Natural killer cell (primary cell): Measurements from ENCODE around the gene BCL2L2. TPM values are rescaled to one million over a fixed set of nuclear protein-coding genes. Genes with fewer than 3 reads are reported as not detected.

Experiments used
- ATAC-seq, 3 donors: fragments of 150-1000 bp in 2 of 3; fragments of 200-7000 bp in 1 of 3; cut with Tn5 transposase; 1 replicate in 1 of 3; 2 replicates in 2 of 3; pipeline ENCODE4 v1.10.0; 2021; ENCODE audit warnings: mild to moderate bottlenecking in 2 of 3, moderate library complexity in 2 of 3
- DNase-seq, 2 donors: peaks; one replicate each; pipeline versions ENCODE4 v3.0.0 to v3.0.0-alpha.2; 2013 to 2021; ENCODE audit warnings: mixed read lengths in 1 of 2
- H3K27ac ChIP-seq: one replicate; pipeline ENCODE4 v1.5.1; 2013; ENCODE audit warnings: mild to moderate bottlenecking, low read length
- H3K27me3 ChIP-seq: one replicate; pipeline ENCODE4 v1.6.1; 2013; ENCODE audit warnings: low read length; ENCODE audit not compliant: control insufficient read depth, insufficient read depth
- H3K36me3 ChIP-seq: one replicate; pipeline ENCODE4 v1.6.1; 2013; ENCODE audit warnings: low read length; ENCODE audit not compliant: control insufficient read depth, insufficient read depth
- H3K4me1 ChIP-seq: one replicate; pipeline ENCODE4 v1.6.1; 2013; ENCODE audit warnings: low read length; ENCODE audit not compliant: control insufficient read depth, insufficient read depth
- H3K4me3 ChIP-seq: one replicate; pipeline ENCODE4 v1.5.1; 2013; ENCODE audit warnings: low read length
- H3K9me3 ChIP-seq: one replicate; pipeline ENCODE4 v1.6.1; 2013; ENCODE audit warnings: low read length; ENCODE audit not compliant: control insufficient read depth, insufficient read depth
- H3K27ac Mint-ChIP-seq, 2 donors: one replicate each; pipeline ENCODE4 v1.8.0; 2022; ENCODE audit warnings: mild to moderate bottlenecking in 2 of 2, mixed read lengths in 2 of 2, moderate library complexity in 1 of 2
- H3K27me3 Mint-ChIP-seq, 2 donors: one replicate each; pipeline ENCODE4 v1.8.0; 2022; ENCODE audit warnings: low read depth in 2 of 2, mixed read lengths in 2 of 2
- H3K36me3 Mint-ChIP-seq: one replicate; pipeline ENCODE4 v1.8.0; 2022; ENCODE audit warnings: mixed read lengths
- H3K4me1 Mint-ChIP-seq, 2 donors: one replicate each; pipeline ENCODE4 v1.8.0; 2022; ENCODE audit warnings: mixed read lengths in 2 of 2
- H3K4me3 Mint-ChIP-seq: one replicate; pipeline ENCODE4 v1.8.0; 2022; ENCODE audit warnings: mild to moderate bottlenecking, moderate library complexity, mixed read lengths
- H3K9me3 Mint-ChIP-seq, 2 donors: one replicate each; pipeline ENCODE4 v1.8.0; 2022; ENCODE audit warnings: mixed read lengths in 2 of 2
- WGBS: methylation state at CpG from one replicate; pipeline ENCODE4 v1.1.7; 2013; ENCODE audit warnings: missing lambda C conversion rate; ENCODE audit not compliant: insufficient coverage; 5-methylcytosine and 5-hydroxymethylcytosine counted together
- intact Hi-C: fragments of 100-400 bp; cut with micrococcal nuclease; formaldehyde crosslinking; loops from one replicate; pipeline ENCODE4 v1.14.2; 2022
- total RNA-seq, 4 donors: library from RNA; stranded (reverse); fragments of 120-200 nt in 1 of 4; gene quantifications; one replicate each; pipeline versions ENCODE4 v1.2.3 to v1.2.4, GENCODE V29; 2013 to 2022
- TF ChIP-seq, protein P1 (sequence below): fragments of 200-600 bp; IDR thresholded peaks from one replicate; pipeline ENCODE4 v1.8.0; 2022; ENCODE audit warnings: antibody characterized with exemption

The BCL2L2 gene
- total RNA-seq, 3 donors from 2014 or later (not counting 1 experiment from before 2014, with no cell fraction given) = 13.8 to 25.3 (median 14.4) TPM

DNA sequence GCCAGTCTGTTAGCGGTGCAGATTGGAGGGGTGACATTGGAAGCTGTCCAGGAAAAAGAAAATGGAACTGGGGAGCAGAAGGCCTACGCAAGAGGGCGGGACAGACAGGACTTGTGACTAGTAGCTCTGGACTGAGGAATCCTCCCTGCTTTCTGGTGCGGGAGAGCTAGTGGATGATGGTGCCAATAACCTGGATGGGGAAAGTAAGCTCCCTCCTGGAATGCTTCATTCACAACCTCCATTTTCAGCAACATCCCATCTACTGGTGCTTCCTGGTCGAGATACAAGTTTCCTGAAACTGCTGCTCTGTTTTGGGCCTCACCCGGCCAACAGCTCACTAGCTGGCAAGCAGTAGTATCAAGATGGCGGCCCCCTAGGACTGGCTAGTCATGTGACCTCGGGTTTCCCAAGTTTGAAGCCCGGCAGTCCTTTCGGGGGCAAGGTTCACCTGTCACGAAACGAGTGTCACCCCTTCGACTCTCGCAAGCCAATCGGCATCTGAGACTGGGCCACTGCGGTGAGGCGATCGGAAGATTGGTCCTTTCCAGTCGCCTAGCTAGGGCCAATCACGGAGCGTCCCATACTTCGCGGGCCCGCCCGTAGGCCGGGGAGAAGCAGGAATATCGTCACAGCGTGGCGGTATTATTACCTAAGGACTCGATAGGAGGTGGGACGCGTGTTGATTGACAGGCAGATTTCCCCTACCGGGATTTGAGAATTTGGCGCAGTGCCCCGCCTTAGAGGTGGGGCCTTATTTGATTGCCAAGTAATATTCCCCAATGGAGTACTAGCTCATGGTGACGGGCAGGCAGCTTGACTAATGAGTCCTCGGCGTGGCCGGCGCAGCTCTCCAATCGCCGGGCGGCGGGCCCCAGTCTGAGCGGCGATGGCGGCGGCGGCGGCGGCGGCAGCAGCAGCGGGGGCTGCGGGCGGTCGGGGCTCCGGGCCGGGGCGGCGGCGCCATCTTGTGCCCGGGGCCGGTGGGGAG is 14.2 kb downstream of the BCL2L2 start, which contains the start of gene PABPN1:
Gene PABPN1 (plus strand): TSS at position 874 of the 988 bp plus-strand sequence. CDS start 13 bp downstream, at position 887.
- peak within 1 kb of the TSS; percentile 66 for H3K4me3 ChIP-seq
- H3K9me3 ChIP-seq = no peaks in the 10 kb centered on the region
- peaks cover 25% of the 10 kb centered on the region for H3K36me3 ChIP-seq
- H3K27ac ChIP-seq = peak within 1 kb of the TSS; percentile 91
- Mint-ChIP-seq H3K4me3 (peak within 1 kb of the TSS; percentile 92), H3K4me1 (peaks cover 31 to 35% of the 10 kb centered on the region in 2 donors), H3K9me3 (no peaks in the 10 kb centered on the region), H3K27me3 (no peaks in the 10 kb centered on the region), H3K27ac (peak within 1 kb of the TSS; percentile 95 to 96), H3K36me3 (no peaks in the 10 kb centered on the region)
- whole genome bisulfite sequencing = 2% methylated on average over 63 of the region's 63 CpGs
- no peaks in the 10 kb centered on the region for H3K27me3 ChIP-seq
- DNase-seq = peak; percentile 95 to 99
- peaks cover 23% of the 10 kb centered on the region for H3K4me1 ChIP-seq
- intact Hi-C loops = loop anchor here (1.0 to 10.0 kb wide), 6 partner anchors 20 to 404 kb away; partner anchors contain the start of genes ACIN1, C14orf119, HOMEZ and NGDN
- peak; percentile 83 to 94 (median 85) for ATAC-seq
- TF ChIP-seq, protein P1, sequence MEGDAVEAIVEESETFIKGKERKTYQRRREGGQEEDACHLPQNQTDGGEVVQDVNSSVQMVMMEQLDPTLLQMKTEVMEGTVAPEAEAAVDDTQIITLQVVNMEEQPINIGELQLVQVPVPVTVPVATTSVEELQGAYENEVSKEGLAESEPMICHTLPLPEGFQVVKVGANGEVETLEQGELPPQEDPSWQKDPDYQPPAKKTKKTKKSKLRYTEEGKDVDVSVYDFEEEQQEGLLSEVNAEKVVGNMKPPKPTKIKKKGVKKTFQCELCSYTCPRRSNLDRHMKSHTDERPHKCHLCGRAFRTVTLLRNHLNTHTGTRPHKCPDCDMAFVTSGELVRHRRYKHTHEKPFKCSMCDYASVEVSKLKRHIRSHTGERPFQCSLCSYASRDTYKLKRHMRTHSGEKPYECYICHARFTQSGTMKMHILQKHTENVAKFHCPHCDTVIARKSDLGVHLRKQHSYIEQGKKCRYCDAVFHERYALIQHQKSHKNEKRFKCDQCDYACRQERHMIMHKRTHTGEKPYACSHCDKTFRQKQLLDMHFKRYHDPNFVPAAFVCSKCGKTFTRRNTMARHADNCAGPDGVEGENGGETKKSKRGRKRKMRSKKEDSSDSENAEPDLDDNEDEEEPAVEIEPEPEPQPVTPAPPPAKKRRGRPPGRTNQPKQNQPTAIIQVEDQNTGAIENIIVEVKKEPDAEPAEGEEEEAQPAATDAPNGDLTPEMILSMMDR = no peak

DNA sequence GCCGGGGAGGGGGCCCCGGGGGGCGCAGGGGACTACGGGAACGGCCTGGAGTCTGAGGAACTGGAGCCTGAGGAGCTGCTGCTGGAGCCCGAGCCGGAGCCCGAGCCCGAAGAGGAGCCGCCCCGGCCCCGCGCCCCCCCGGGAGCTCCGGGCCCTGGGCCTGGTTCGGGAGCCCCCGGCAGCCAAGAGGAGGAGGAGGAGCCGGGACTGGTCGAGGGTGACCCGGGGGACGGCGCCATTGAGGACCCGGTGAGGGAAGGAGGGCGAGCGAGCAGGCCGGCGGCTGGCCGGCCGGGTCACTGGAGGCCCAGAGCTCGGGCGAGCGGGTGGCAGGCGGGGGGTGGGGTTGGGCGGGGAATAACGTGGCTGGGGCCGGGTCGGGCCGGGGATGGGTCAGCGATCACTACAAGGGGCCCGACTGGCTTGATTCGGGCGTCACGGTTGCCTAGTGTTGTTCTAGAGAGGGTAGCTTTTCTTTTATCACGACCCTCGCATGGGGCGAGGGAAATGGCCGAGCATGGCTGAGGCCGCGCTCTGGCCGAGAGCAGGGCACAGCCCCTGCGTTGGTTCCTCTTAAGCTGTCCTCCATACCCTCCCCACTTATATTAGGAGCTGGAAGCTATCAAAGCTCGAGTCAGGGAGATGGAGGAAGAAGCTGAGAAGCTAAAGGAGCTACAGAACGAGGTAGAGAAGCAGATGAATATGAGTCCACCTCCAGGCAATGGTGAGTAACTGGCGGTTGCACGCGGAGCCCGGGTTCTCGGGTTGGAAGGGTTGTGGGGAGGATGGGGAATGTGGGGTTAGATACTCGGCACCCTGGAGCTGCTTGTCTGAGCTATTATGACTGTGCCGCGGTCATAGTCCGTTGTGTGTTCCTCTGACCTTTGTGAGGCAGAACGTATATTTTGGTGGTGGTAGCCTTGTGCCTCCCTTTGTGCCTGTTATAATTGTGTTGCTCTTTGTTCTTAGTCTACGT is 15.2 kb downstream of the BCL2L2 start:
- Histone ChIP-seq H3K27me3 (no peaks in the 10 kb centered on the region), H3K9me3 (no peaks in the 10 kb centered on the region), H3K36me3 (peaks cover 28% of the 10 kb centered on the region), H3K27ac (peak overlapping the region; percentile 91), H3K4me1 (peaks cover 23% of the 10 kb centered on the region), H3K4me3 (peak overlapping the region; percentile 66)
- H3K4me1 Mint-ChIP-seq = peaks cover 31 to 35% of the 10 kb centered on the region in 2 donors
- TF ChIP-seq, protein P1 = no peak
- no peaks in the 10 kb centered on the region for H3K27me3 Mint-ChIP-seq
- intact Hi-C loops = loop anchor here (1.0 to 10.0 kb wide), 6 partner anchors 21 to 405 kb away; partner anchors contain the start of genes ACIN1, C14orf119, HOMEZ and NGDN
- no peaks in the 10 kb centered on the region for H3K9me3 Mint-ChIP-seq
- ATAC-seq (peak in 1 of 3 donors; percentile 1), DNase-seq (peak; percentile 40 to 63)
- under 1% methylated on average over 55 of the region's 64 CpGs for WGBS
- peak overlapping the region; percentile 95 to 96 for H3K27ac Mint-ChIP-seq
- no peaks in the 10 kb centered on the region for H3K36me3 Mint-ChIP-seq
- peak overlapping the region; percentile 92 for H3K4me3 Mint-ChIP-seq

DNA sequence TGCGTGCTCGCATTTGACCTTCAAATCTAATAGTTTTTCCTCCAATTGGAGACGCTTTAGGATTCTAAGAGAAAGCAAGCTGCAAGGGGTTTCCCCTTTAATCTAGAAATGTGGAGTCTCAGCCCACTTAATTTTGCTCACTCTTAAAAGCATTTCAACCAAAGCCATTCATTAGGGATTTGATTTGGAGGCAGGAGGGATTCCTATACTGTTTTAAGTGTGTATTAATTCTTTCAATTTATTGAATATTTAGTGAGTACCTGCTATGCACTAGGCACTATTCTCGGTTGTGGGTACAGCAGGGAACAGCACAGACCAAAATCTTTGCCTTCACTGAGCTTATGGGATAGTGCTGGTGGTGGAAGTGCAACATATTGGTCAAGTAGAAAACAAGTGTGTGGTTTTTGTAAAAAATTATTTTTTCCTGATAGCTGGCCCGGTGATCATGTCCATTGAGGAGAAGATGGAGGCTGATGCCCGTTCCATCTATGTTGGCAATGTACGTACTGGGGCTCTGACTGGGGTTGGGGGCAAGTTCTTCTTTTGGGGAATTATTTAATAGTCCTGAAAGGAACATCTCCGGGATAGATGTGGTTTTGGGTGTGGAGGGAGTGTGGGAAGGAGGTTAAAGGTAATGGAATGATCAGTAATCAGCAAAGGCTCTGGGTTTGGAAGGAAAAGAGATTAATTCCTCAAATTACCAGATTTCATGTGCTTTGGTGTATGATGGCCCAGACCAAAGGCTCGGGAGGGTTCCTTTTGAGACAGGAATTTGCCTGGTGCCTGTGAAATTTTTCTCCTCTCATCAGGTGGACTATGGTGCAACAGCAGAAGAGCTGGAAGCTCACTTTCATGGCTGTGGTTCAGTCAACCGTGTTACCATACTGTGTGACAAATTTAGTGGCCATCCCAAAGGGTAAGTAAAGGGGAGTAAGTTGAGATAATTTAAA is 16.2 kb downstream of the BCL2L2 start:
- TF ChIP-seq, protein P1 = no peak
- H3K27me3 ChIP-seq = no peaks in the 10 kb centered on the region
- intact Hi-C loops = loop anchor here (5.0 to 10.0 kb wide), 2 partner anchors 58 to 406 kb away; partner anchors contain the start of gene RBM23
- peak overlapping the region; percentile 66 for H3K4me3 ChIP-seq
- no peaks in the 10 kb centered on the region for H3K9me3 ChIP-seq
- Mint-ChIP-seq H3K27me3 (no peaks in the 10 kb centered on the region), H3K36me3 (no peaks in the 10 kb centered on the region), H3K27ac (peak overlapping the region; percentile 95 to 96), H3K9me3 (no peaks in the 10 kb centered on the region), H3K4me1 (peaks cover 31 to 35% of the 10 kb centered on the region in 2 donors), H3K4me3 (peak overlapping the region; percentile 92)
- no peak for ATAC-seq
- H3K4me1 ChIP-seq = peaks cover 23% of the 10 kb centered on the region
- peaks cover 28% of the 10 kb centered on the region for H3K36me3 ChIP-seq
- peak overlapping the region; percentile 91 for H3K27ac ChIP-seq
- WGBS = 70% methylated on average over 10 of the region's 10 CpGs
- no peak for DNase-seq
